Small intestine (tissue), 7 donors: Measurements from ENCODE around the gene THSD4. TPM values are rescaled to one million over a fixed set of nuclear protein-coding genes. Genes with fewer than 3 reads are reported as not detected.

Experiments used
- DNase-seq, 2 donors: peaks; one replicate each; pipeline versions ENCODE4 v3.0.0 to v3.0.0-alpha.2; 2013
- FAIRE-seq: peaks from 2 replicates; lab custom pipeline; 2012; peaks lifted over from hg19 to GRCh38; lab: Jason Lieb, UNC
- H3K27ac ChIP-seq, 3 donors: one replicate each; pipeline ENCODE4 v1.5.1; 2013; ENCODE audit warnings: low read length in 2 of 3, mild to moderate bottlenecking in 2 of 3, control low read depth in 1 of 3, inconsistent platforms in 1 of 3, low read depth in 1 of 3, moderate library complexity in 1 of 3
- H3K27me3 ChIP-seq, 3 donors: one replicate each; pipeline ENCODE4 v1.6.1; 2013; ENCODE audit warnings: low read length in 3 of 3, inconsistent platforms in 1 of 3; ENCODE audit not compliant: control insufficient read depth in 3 of 3, insufficient read depth in 3 of 3
- H3K36me3 ChIP-seq, 3 donors: one replicate each; pipeline ENCODE4 v1.6.1; 2013; ENCODE audit warnings: low read length in 3 of 3, inconsistent platforms in 1 of 3, low read depth in 1 of 3, mild to moderate bottlenecking in 1 of 3, moderate library complexity in 1 of 3; ENCODE audit not compliant: control insufficient read depth in 3 of 3, insufficient read depth in 2 of 3
- H3K4me1 ChIP-seq, 3 donors: one replicate each; pipeline ENCODE4 v1.6.1; 2013; ENCODE audit warnings: low read length in 2 of 3, inconsistent platforms in 1 of 3, low read depth in 1 of 3, mild to moderate bottlenecking in 1 of 3, moderate library complexity in 1 of 3; ENCODE audit not compliant: control insufficient read depth in 3 of 3, insufficient read depth in 2 of 3
- H3K4me3 ChIP-seq, 3 donors: one replicate each; pipeline ENCODE4 v1.5.1; 2013; ENCODE audit warnings: low read length in 3 of 3, control low read depth in 1 of 3, inconsistent platforms in 1 of 3, low read depth in 1 of 3, mild to moderate bottlenecking in 1 of 3, moderate library complexity in 1 of 3
- H3K9me3 ChIP-seq, 2 donors: one replicate each; pipeline ENCODE4 v1.6.1; 2013; ENCODE audit warnings: low read depth in 1 of 2, low read length in 1 of 2; ENCODE audit not compliant: control insufficient read depth in 2 of 2, insufficient read depth in 1 of 2
- WGBS, 3 donors: extraction: QIAGEN DNeasy Blood & Tissue Kit; methylation state at CpG; one replicate each; pipeline ENCODE4 v1.1.7; 2013; 5-methylcytosine and 5-hydroxymethylcytosine counted together
- polyA plus RNA-seq, 4 donors: library from polyadenylated mRNA; stranded (reverse) in 3 of 4; unstranded in 1 of 4; fragments of 200-250 nt in 3 of 4; fragments of 120-200 nt in 1 of 4; gene quantifications; one replicate each; pipeline versions ENCODE4 v1.2.1 to v1.2.3, GENCODE V29; 2013
- donor health status: healthy with polysubstance abuse.
- donor health status: control.
- donor health status: control.
- donor health status: Bipolar disorder and iron deficiency.
- donor health status: healthy.

THSD4 gene
- polyA plus RNA-seq, 4 donors, result 3.6 to 14.4 (median 9.7) TPM

GRCh38 chr15:71545223-71545760 is 430.0 kb downstream of the THSD4 start:
- no peak overlapping the region for H3K4me3 ChIP-seq
- FAIRE-seq, result no peak
- no peaks in the 10 kb centered on the region for H3K27me3 ChIP-seq
- no peak overlapping the region for H3K27ac ChIP-seq
- H3K4me1 ChIP-seq, result no peaks in the 10 kb centered on the region
- H3K36me3 ChIP-seq, result no peaks in the 10 kb centered on the region
- DNase-seq, result no peak
- no peaks in the 10 kb centered on the region for H3K9me3 ChIP-seq
- 56 to 61% (median 59%) methylated on average over 5 of the region's 5 CpGs for WGBS, 3 donors

- FAIRE-seq (no peak), DNase-seq (no peak)
- 25 to 65% (median 44%) methylated on average over 1 of the region's 1 CpG for WGBS, 3 donors
- Histone ChIP-seq H3K4me1 (no peaks in the 10 kb centered on the region), H3K27ac (no peak overlapping the region), H3K27me3 (no peaks in the 10 kb centered on the region), H3K4me3 (no peak overlapping the region), H3K36me3 (no peaks in the 10 kb centered on the region), H3K9me3 (no peaks in the 10 kb centered on the region)
Measured at GRCh38 chr15:71545923-71546322, 430.7 kb downstream of the THSD4 start.

- 71 to 86% (median 72%) methylated on average over 12 of the region's 12 CpGs for WGBS, 3 donors
- H3K27ac ChIP-seq, result no peak overlapping the region
- no peak for DNase-seq
- no peaks in the 10 kb centered on the region for H3K36me3 ChIP-seq
- H3K4me3 ChIP-seq, result no peak overlapping the region
- no peaks in the 10 kb centered on the region for H3K4me1 ChIP-seq
- H3K27me3 ChIP-seq, result no peaks in the 10 kb centered on the region
- no peak for FAIRE-seq
- H3K9me3 ChIP-seq, result no peaks in the 10 kb centered on the region
Measured at GRCh38 chr15:71547011-71547410, 431.7 kb downstream of the THSD4 start.

DNA sequence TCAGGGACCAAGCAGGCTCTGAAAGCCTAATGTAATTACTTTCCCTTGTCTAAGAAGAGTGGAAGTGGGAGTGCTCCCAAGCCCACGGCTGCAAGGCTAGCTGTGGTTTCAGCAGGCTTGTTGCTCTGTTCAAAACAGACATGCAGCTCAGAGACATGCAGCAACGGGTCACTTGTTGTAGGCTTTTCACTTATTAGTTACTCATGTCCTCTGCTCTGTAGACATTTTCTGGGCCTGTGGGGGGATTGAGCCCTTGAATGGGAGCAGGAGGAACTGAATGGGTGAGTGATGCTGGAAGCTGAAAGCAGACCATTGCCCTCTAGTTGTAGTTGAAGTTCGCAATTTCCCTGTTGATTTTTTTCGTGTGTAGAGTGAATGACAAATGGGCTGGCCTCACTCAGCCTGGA is 433.1 kb downstream of the THSD4 start:
- no peak for FAIRE-seq
- Histone ChIP-seq H3K9me3 (no peaks in the 10 kb centered on the region), H3K27me3 (no peaks in the 10 kb centered on the region), H3K4me3 (no peak overlapping the region), H3K27ac (no peak overlapping the region), H3K36me3 (no peaks in the 10 kb centered on the region), H3K4me1 (no peaks in the 10 kb centered on the region)
- no peak for DNase-seq
- 44 to 52% (median 45%) methylated on average over 4 of the region's 4 CpGs for WGBS, 3 donors

GRCh38 chr15:71549091-71549490 is 433.8 kb downstream of the THSD4 start:
- Histone ChIP-seq H3K27me3 (no peaks in the 10 kb centered on the region), H3K9me3 (no peaks in the 10 kb centered on the region), H3K36me3 (no peaks in the 10 kb centered on the region), H3K27ac (no peak overlapping the region), H3K4me3 (no peak overlapping the region), H3K4me1 (no peaks in the 10 kb centered on the region)
- FAIRE-seq, result no peak
- 36 to 54% (median 48%) methylated on average over 5 of the region's 5 CpGs for WGBS, 3 donors
- DNase-seq, result no peak

GRCh38 chr15:71549697-71550096 is 434.4 kb downstream of the THSD4 start:
- no peaks in the 10 kb centered on the region for H3K36me3 ChIP-seq
- FAIRE-seq (no peak), DNase-seq (no peak)
- 19 to 61% (median 27%) methylated on average over 5 of the region's 5 CpGs for WGBS, 3 donors
- H3K27ac ChIP-seq, result no peak overlapping the region
- no peaks in the 10 kb centered on the region for H3K27me3 ChIP-seq
- no peaks in the 10 kb centered on the region for H3K9me3 ChIP-seq
- H3K4me3 ChIP-seq, result no peak overlapping the region
- no peaks in the 10 kb centered on the region for H3K4me1 ChIP-seq

DNA sequence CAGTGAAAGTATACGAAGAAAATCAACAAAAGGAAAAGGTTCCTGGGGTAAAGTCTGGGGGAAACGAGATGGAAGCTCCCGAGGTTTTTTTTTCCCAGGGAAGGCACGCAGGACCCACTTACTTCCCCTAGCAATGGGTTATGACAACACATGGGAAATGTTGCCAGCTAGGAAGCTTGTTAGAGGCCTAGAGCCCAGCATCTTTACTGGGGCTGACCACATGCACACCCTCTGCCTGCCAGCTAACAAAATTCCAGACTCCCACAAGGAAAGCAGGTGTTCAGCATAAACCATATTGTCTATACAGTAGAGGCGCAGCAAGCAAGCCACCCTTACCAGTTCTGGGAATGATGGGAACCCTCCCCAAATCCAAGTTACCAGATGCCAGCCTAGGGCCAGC is 436.3 kb downstream of the THSD4 start:
- WGBS, 3 donors, result 57 to 73% (median 66%) methylated on average over 5 of the region's 5 CpGs
- Histone ChIP-seq H3K9me3 (peaks cover 0 to 4% of the 10 kb centered on the region in 2 donors), H3K27ac (no peak overlapping the region), H3K36me3 (no peaks in the 10 kb centered on the region), H3K27me3 (no peaks in the 10 kb centered on the region), H3K4me3 (no peak overlapping the region), H3K4me1 (no peaks in the 10 kb centered on the region)
- DNase-seq (no peak), FAIRE-seq (no peak)

- no peaks in the 10 kb centered on the region for H3K27me3 ChIP-seq
- no peaks in the 10 kb centered on the region for H3K4me1 ChIP-seq
- no peak for FAIRE-seq
- H3K36me3 ChIP-seq, result no peaks in the 10 kb centered on the region
- no peak overlapping the region for H3K4me3 ChIP-seq
- H3K9me3 ChIP-seq, result peaks cover 0 to 4% of the 10 kb centered on the region in 2 donors
- no peak for DNase-seq
- WGBS, 3 donors, result 84 to 96% (median 90%) methylated on average over 3 of the region's 3 CpGs
- no peak overlapping the region for H3K27ac ChIP-seq
Measured at GRCh38 chr15:71559098-71559497, 443.8 kb downstream of the THSD4 start.

GRCh38 chr15:71559616-71560015 is 444.3 kb downstream of the THSD4 start:
- no peak overlapping the region for H3K4me3 ChIP-seq
- H3K27me3 ChIP-seq, result no peaks in the 10 kb centered on the region
- H3K36me3 ChIP-seq, result no peaks in the 10 kb centered on the region
- no peaks in the 10 kb centered on the region for H3K4me1 ChIP-seq
- no peak for DNase-seq
- no peak overlapping the region for H3K27ac ChIP-seq
- H3K9me3 ChIP-seq, result peaks cover 0 to 4% of the 10 kb centered on the region in 2 donors
- FAIRE-seq, result no peak
- WGBS, 3 donors, result 60 to 75% (median 67%) methylated on average over 3 of the region's 3 CpGs
